ENCODE data around the gene FHL2. TPM values are rescaled to one million over a fixed set of nuclear protein-coding genes. Genes with fewer than 3 reads are reported as not detected.

Gene FHL2
- polyA plus RNA-seq, 3 donors = 0.03 TPM; not detected in 1

GRCh38 chr2:105324101-105324500, 74.8 kb downstream of the FHL2 start:
- Histone ChIP-seq H3K79me2 (ENCODE audit: insufficient read depth, low read length) (peaks cover 95% of the 10 kb centered on the region), H3K27me3 (ENCODE audit: control insufficient read depth in 2 of 2, insufficient read depth in 2 of 2, low read length in 2 of 2) (no peaks in the 10 kb centered on the region), H4K20me1 (ENCODE audit: insufficient read depth, low read length) (peaks cover 44% of the 10 kb centered on the region), H3K4me1 (ENCODE audit: control insufficient read depth in 1 of 2, insufficient read depth in 2 of 2, low read length in 2 of 2) (peaks cover 34 to 43% of the 10 kb centered on the region in 2 donors), H3K4me3 (replicated peaks in 1 of 3; ENCODE audit: low read depth in 2 of 3, low read length in 3 of 3) (no peak overlapping the region), H3K36me3 (replicated peaks in 1 of 2; ENCODE audit: control insufficient read depth in 1 of 2, insufficient read depth in 2 of 2, low read length in 2 of 2) (peaks cover 0 to 18% of the 10 kb centered on the region in 2 donors), H3K4me2 (replicated peaks; ENCODE audit: extremely low read depth, low read length, poor library complexity, severe bottlenecking) (no peak overlapping the region), H2AFZ (ENCODE audit: insufficient read depth, low read depth, low read length, poor library complexity, severe bottlenecking) (no peak overlapping the region), H3K9ac (ENCODE audit: insufficient read depth, low read length, poor library complexity, severe bottlenecking) (no peak overlapping the region), H3K9me3 (replicated peaks in 1 of 2; ENCODE audit: control insufficient read depth in 1 of 2, insufficient read depth in 1 of 2, low read length in 2 of 2) (no peaks in the 10 kb centered on the region), H3K27ac (ENCODE audit: low read depth in 1 of 2, low read length in 2 of 2) (no peak overlapping the region)
- peak overlapping the region in 1 of 7 donors; percentile 21 for H3K27ac Mint-ChIP-seq
- intact Hi-C loops (cut with micrococcal nuclease) = no loop called here
- peak in 2 of 3 donors; percentile 44 to 58 for DNase-seq
- TF ChIP-seq, protein P1, sequence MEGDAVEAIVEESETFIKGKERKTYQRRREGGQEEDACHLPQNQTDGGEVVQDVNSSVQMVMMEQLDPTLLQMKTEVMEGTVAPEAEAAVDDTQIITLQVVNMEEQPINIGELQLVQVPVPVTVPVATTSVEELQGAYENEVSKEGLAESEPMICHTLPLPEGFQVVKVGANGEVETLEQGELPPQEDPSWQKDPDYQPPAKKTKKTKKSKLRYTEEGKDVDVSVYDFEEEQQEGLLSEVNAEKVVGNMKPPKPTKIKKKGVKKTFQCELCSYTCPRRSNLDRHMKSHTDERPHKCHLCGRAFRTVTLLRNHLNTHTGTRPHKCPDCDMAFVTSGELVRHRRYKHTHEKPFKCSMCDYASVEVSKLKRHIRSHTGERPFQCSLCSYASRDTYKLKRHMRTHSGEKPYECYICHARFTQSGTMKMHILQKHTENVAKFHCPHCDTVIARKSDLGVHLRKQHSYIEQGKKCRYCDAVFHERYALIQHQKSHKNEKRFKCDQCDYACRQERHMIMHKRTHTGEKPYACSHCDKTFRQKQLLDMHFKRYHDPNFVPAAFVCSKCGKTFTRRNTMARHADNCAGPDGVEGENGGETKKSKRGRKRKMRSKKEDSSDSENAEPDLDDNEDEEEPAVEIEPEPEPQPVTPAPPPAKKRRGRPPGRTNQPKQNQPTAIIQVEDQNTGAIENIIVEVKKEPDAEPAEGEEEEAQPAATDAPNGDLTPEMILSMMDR (IDR thresholded peaks at IDR 0.05) = no peak
- peaks cover 5 to 11% of the 10 kb centered on the region in 2 donors for H3K36me3 Mint-ChIP-seq
- WGBS (ENCODE audit: insufficient coverage) = 86% methylated on average over 1 of the region's 4 CpGs
- H3K4me3 Mint-ChIP-seq = no peak overlapping the region
- H3K4me1 Mint-ChIP-seq = peaks cover 50% of the 10 kb centered on the region
- no peaks in the 10 kb centered on the region for H3K9me3 Mint-ChIP-seq
- no peaks in the 10 kb centered on the region for H3K27me3 Mint-ChIP-seq (ENCODE audit: low read depth in 3 of 3)

- Histone ChIP-seq H3K27ac (ENCODE audit: low read depth in 1 of 2, low read length in 2 of 2) (peak overlapping the region in 1 of 2 donors; percentile 18), H3K4me2 (replicated peaks; ENCODE audit: extremely low read depth, low read length, poor library complexity, severe bottlenecking) (no peak overlapping the region), H4K20me1 (ENCODE audit: insufficient read depth, low read length) (peaks cover 52% of the 10 kb centered on the region), H3K4me3 (replicated peaks in 1 of 3; ENCODE audit: low read depth in 2 of 3, low read length in 3 of 3) (no peak overlapping the region), H3K9me3 (replicated peaks in 1 of 2; ENCODE audit: control insufficient read depth in 1 of 2, insufficient read depth in 1 of 2, low read length in 2 of 2) (no peaks in the 10 kb centered on the region), H3K27me3 (ENCODE audit: control insufficient read depth in 2 of 2, insufficient read depth in 2 of 2, low read length in 2 of 2) (no peaks in the 10 kb centered on the region), H3K36me3 (replicated peaks in 1 of 2; ENCODE audit: control insufficient read depth in 1 of 2, insufficient read depth in 2 of 2, low read length in 2 of 2) (peaks cover 0 to 18% of the 10 kb centered on the region in 2 donors), H3K79me2 (ENCODE audit: insufficient read depth, low read length) (peaks cover 92% of the 10 kb centered on the region), H2AFZ (ENCODE audit: insufficient read depth, low read depth, low read length, poor library complexity, severe bottlenecking) (no peak overlapping the region), H3K9ac (ENCODE audit: insufficient read depth, low read length, poor library complexity, severe bottlenecking) (no peak overlapping the region), H3K4me1 (ENCODE audit: control insufficient read depth in 1 of 2, insufficient read depth in 2 of 2, low read length in 2 of 2) (peaks cover 24 to 33% of the 10 kb centered on the region in 2 donors)
- H3K4me3 Mint-ChIP-seq = no peak overlapping the region
- H3K27ac Mint-ChIP-seq = peak overlapping the region in 2 of 7 donors; percentile 38 to 46
- TF ChIP-seq, protein P1 (IDR thresholded peaks at IDR 0.05) = no peak
- H3K36me3 Mint-ChIP-seq = peaks cover 5 to 11% of the 10 kb centered on the region in 2 donors
- H3K27me3 Mint-ChIP-seq (ENCODE audit: low read depth in 3 of 3) = no peaks in the 10 kb centered on the region
- peaks cover 41% of the 10 kb centered on the region for H3K4me1 Mint-ChIP-seq
- intact Hi-C loops (cut with micrococcal nuclease) = no loop called here
- H3K9me3 Mint-ChIP-seq = no peaks in the 10 kb centered on the region
- WGBS (ENCODE audit: insufficient coverage) = 23% methylated on average over 4 of the region's 5 CpGs
- no peak for DNase-seq
Measured at GRCh38 chr2:105323111-105323510, 75.7 kb downstream of the FHL2 start.
